ENCODE results near the gene UTP4.

The UTP4 gene

DNA sequence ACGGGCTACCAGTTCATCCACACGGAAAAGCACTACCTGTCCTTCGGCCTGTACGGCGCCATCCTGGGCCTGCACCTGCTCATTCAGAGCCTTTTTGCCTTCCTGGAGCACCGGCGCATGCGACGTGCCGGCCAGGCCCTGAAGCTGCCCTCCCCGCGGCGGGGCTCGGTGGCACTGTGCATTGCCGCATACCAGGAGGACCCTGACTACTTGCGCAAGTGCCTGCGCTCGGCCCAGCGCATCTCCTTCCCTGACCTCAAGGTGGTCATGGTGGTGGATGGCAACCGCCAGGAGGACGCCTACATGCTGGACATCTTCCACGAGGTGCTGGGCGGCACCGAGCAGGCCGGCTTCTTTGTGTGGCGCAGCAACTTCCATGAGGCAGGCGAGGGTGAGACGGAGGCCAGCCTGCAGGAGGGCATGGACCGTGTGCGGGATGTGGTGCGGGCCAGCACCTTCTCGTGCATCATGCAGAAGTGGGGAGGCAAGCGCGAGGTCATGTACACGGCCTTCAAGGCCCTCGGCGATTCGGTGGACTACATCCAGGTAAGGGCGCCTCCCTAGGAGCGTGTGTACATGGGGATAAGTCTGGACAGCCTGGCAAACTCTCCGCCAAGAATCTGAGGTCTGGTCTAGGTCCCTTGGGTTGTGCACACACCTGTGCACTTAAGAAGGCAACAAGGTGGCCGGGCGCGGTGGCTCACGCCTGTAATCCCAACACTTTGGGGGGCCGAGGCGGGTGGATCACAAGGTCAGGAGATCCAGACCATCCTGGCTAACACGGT, 22.8 kb upstream of the UTP4 start:
- in situ Hi-C loops (cut with HindIII; ENCODE audit: low sequenced_read_pairs) = loop anchor here (25.0 kb wide), 1 partner anchor 197 kb away; no protein-coding TSS in a partner anchor

DNA sequence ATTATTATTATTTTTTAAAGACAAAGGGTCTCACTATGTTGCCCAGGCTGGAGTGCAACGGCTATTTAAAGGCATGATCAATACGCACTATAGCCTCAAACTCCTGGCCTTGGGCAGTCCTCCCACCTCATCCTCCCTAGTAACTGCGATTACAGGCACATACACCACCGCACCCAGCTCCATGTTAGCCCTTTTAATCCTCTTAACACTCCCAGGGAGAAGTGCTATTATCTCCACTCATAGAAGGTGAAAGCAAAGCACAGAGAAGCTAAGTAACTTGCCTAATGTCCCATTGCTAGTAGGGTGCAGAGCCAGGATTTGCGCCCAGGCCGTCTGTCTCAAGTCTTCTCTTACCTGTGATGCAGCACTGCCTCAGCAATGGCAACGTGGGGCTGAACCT, 22.0 kb upstream of the UTP4 start:
- in situ Hi-C loops (cut with HindIII; ENCODE audit: low sequenced_read_pairs) = loop anchor here (25.0 kb wide), 1 partner anchor 198 kb away; no protein-coding TSS in a partner anchor

DNA sequence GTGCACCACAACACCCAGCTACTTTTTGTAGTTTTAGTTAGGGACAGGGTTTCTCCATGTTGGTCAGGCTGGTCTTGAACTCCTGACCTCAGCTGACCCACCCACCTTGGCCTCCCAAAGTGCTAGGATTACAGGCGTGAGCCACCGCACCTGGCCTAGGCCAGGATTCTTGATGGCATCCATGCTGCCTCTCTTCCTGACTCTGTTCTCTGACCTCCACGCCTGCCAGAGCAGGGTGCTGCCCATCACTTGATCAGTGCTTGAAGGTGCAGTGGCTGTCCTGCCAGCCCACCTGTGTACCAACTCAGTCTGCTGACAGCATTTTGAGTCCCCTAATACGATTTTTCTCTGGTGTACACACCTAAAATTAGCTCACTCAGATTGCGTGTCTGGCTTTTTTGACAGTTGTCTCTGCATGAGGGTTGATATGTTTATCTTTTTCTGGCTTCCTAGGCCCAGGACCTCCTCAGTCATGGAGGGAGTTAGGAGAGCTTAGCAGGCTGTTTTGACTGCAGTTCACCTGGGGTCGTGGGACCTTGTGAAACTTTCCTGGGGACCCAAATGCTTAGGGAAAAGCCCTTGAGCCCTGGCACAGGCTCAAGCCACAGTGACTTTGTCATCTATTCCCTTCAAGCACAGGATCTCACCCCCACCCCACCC, 21.1 kb upstream of the UTP4 start:
- in situ Hi-C loops (cut with HindIII; ENCODE audit: low sequenced_read_pairs) = loop anchor here (25.0 kb wide), 1 partner anchor 199 kb away; no protein-coding TSS in a partner anchor

DNA sequence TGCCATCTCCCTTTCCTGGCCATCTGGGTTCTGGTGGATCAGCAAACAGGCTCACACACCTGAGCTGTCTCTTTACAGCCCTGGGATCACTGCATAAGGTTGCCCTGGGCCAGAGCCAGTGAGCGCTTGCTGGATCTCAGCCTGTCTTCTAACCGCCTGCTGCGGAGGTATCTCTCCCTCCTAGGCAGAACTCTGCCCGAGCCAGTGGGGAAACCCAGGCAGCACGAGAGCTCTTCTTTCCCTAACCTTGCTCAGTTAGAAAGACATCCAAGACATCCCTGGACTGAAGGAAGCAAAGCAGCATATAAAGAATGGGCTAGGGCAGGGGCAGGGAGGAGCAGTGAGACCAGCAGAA, 20.6 kb upstream of the UTP4 start:
- in situ Hi-C loops (cut with HindIII; ENCODE audit: low sequenced_read_pairs) = loop anchor here (25.0 kb wide), 1 partner anchor 200 kb away; no protein-coding TSS in a partner anchor

DNA sequence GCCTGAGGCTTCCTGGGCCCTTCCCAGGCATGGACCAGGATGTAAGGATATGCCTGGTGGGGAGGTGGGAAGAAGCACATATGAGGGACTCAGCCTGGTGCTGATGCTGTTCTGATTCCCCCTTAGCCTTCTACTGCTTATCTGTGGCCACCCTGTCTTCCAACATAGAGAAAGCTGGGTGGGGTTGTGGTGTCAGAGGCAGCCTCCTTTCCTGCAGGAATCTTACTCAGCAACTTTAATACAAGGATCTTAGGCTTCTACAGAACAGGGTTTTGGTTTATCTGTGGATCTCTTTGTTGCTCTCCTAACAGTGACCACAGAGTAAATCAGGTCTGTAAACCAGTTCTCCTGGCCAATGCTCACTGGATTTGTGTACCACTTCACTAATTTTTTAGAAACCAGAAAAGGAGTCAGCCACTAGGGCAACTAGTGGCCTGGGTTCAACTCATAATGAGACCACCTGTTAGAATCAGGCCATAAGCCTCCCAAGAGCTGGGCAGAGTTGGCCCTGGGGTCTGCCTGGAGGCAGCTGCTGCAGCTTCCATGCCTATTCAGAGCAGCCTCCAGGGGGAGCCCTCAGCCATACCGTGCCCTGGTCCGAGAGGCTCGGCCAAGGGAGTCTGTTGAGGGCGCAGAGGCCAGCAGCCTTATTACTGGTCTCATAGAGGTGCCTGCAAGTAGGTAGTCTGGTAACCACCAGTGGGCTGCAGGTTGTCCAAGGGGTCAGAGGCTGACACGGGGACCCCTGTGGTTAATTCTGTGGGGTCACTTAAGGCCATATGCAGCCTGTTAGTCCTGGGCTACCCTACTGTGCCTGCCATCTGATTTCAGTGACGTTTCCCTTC, 19.9 kb upstream of the UTP4 start:
- in situ Hi-C loops (cut with HindIII; ENCODE audit: low sequenced_read_pairs) = loop anchor here (25.0 kb wide), 1 partner anchor 200 kb away; no protein-coding TSS in a partner anchor

DNA sequence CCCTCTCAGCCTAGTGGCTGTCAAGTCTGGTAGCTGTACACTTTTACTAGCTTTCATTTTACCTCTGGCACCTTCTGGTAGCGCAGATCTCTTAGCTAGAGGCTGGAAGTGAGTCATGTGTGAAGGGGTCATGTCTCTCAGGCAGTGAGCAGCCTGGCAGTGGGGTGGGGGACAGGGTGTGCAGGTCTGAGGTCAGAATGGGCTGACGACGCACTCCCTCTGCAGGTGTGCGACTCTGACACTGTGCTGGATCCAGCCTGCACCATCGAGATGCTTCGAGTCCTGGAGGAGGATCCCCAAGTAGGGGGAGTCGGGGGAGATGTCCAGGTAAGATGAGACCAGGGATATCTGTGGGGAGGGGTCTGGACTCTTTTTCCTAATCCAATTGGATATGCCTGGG, 19.2 kb upstream of the UTP4 start:
- in situ Hi-C loops (cut with HindIII; ENCODE audit: low sequenced_read_pairs) = loop anchor here (25.0 kb wide), 1 partner anchor 201 kb away; no protein-coding TSS in a partner anchor

DNA sequence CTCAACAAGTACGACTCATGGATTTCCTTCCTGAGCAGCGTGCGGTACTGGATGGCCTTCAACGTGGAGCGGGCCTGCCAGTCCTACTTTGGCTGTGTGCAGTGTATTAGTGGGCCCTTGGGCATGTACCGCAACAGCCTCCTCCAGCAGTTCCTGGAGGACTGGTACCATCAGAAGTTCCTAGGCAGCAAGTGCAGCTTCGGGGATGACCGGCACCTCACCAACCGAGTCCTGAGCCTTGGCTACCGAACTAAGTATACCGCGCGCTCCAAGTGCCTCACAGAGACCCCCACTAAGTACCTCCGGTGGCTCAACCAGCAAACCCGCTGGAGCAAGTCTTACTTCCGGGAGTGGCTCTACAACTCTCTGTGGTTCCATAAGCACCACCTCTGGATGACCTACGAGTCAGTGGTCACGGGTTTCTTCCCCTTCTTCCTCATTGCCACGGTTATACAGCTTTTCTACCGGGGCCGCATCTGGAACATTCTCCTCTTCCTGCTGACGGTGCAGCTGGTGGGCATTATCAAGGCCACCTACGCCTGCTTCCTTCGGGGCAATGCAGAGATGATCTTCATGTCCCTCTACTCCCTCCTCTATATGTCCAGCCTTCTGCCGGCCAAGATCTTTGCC, 18.0 kb upstream of the UTP4 start:
- in situ Hi-C loops (cut with HindIII; ENCODE audit: low sequenced_read_pairs) = loop anchor here (25.0 kb wide), 1 partner anchor 202 kb away; no protein-coding TSS in a partner anchor

DNA sequence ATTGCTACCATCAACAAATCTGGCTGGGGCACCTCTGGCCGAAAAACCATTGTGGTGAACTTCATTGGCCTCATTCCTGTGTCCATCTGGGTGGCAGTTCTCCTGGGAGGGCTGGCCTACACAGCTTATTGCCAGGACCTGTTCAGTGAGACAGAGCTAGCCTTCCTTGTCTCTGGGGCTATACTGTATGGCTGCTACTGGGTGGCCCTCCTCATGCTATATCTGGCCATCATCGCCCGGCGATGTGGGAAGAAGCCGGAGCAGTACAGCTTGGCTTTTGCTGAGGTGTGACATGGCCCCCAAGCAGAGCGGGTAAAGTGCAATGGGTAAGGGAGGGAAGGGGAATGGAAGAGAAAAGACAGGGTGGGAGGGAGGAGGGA, 17.5 kb upstream of the UTP4 start:
- in situ Hi-C loops (cut with HindIII; ENCODE audit: low sequenced_read_pairs) = loop anchor here (25.0 kb wide), 1 partner anchor 203 kb away; no protein-coding TSS in a partner anchor

DNA sequence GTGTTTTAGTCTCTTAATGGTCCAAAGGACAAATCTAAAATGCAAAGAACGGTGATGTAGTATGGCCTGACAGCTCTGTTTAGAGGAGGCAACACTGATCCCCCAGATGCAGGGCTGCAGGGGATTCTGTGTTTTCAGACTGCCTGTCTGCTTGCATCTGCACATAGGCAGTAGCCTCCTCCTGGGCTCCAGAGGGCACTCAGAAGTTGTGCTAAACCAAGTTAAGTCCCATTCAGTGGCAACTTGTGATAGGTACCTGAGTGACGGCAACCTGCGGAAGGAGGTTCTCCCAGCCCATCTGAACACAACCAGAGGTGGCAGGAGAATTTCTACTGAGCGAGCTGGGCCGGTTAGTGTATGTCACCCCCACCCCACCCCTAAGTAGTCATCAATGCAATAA, 17.1 kb upstream of the UTP4 start:
- in situ Hi-C loops (cut with HindIII; ENCODE audit: low sequenced_read_pairs) = loop anchor here (25.0 kb wide), 1 partner anchor 203 kb away; no protein-coding TSS in a partner anchor

DNA sequence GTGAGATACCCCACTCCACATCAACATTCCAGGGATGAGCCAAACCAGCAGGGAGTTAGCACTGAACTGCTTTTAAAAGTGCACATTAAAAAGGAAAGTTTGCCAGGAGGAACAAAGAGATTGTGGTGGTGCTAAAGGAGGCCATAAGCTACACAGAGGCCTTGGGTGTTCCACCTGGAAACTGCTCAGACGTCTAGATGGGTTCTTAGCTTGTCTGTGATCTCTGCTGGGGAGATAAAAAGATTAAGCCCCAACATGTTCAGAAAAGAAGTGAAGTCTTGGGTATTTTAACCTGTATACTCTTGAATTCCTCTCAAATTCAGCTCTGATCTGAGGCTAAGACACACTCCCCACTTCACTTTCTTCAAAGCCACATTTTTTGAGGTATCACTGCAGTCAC, 16.6 kb upstream of the UTP4 start:
- in situ Hi-C loops (cut with HindIII; ENCODE audit: low sequenced_read_pairs) = loop anchor here (25.0 kb wide), 1 partner anchor 204 kb away; no protein-coding TSS in a partner anchor

DNA sequence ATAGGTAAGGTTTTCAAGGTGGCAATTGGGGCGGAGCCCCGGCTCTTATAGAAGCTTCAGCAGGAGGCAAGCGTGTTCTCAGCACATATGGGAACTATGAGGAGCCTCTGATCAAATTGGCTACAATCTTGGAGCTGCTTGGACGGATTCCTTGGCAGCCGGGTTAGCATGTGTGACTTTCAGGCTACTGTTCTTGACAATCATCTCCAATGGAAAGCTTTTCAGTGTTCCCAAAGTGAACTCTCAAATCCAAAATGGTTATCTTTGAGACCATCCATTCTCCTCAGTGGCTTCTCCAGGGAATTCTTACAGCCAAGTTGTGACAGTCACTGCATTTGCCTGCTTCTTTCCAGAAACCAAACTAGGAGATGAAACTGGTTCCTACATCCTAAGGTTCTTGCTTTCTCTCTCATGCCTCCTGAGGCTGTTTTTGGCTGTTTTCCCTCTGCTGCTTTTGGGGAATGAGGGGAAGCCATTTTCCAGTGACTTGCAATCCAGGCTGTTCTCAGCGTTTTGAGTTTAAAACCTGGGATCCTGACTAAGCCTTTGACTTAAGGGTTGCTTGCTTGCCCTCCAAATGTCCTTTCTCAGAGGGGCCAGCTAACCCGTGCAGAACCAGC, 16.1 kb upstream of the UTP4 start:
- in situ Hi-C loops (cut with HindIII; ENCODE audit: low sequenced_read_pairs) = loop anchor here (25.0 kb wide), 1 partner anchor 204 kb away; no protein-coding TSS in a partner anchor

DNA sequence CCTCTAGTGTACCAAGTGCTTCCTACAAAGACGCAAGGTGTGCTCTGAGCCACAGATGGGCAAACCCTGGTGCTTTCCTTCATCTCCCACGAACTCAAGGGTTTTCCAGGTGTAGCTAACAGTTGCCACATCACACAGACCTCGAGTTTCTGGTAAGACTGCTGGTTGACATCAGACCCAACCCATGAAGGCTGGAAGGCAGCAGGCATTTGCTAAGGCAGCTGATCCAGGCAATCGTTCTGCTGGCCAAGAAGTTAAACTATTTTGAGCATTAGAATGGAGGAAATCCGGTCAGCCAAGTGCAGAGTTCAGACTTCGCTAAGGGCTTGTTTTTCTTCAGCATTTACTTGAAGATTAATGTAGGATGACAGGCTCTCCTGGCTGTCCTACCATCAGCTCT, 15.5 kb upstream of the UTP4 start:
- in situ Hi-C loops (cut with HindIII; ENCODE audit: low sequenced_read_pairs) = loop anchor here (25.0 kb wide), 1 partner anchor 205 kb away; no protein-coding TSS in a partner anchor

DNA sequence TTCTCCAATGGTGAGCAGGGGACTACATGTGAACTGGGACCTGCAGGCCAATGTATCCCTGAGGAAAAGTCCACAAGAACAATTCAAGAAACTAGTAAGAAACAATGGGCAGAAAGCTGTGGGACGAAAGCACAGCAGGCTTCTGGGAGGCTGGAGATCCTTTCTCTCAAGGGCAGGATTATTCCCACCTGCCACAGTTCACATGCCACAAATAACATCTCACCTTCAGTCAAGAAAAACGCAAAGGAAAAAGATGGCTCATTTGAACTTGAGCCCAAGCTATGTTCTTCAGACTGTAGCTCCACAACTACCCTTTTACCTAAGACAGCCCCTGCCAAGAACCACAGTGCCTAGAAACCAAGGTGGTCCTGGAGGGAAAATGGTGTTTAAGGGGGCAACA, 14.0 kb upstream of the UTP4 start:
- in situ Hi-C loops (cut with HindIII; ENCODE audit: low sequenced_read_pairs) = loop anchor here (25.0 kb wide), 1 partner anchor 206 kb away; no protein-coding TSS in a partner anchor

DNA sequence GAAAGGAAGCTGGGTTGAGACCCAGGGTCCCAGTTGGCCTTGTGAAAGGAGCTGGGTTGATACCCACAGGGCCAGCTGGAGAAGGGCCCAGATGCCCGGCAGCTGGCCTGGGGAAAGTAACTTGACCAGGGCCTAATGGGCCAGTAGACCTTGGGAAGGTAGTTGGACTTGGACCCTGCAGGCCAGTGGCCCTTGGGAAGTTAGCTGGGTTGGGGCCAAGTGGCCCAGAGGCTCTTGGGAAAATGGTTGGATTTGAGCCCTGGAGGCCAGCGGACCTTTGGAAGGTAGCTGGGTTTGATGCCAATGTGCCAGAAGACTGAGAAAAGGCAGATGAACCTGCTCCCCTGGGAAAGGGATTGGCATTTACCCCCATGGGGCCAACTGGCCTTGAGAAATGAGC, 13.5 kb upstream of the UTP4 start:
- in situ Hi-C loops (cut with HindIII; ENCODE audit: low sequenced_read_pairs) = loop anchor here (25.0 kb wide), 1 partner anchor 207 kb away; no protein-coding TSS in a partner anchor

DNA sequence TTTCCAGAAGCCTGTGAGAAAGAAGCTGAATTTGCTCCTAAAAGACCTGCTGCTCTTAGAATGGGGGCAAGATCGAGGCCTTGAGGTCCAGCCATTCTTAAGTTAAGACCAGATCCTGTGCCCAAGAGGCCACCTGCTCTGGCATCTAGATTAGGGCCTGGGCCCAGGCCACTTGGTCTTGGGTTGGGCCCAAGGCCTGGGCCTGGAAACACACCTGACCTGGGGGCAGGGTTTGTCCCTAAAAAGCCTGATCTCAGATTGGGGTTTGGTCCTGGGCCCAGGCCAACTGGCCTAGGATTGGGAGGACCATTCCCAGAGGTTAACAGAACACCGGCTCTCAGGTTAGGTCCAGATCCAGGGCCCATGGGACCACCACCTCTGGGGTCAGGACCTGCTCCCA, 12.9 kb upstream of the UTP4 start:
- in situ Hi-C loops (cut with HindIII; ENCODE audit: low sequenced_read_pairs) = loop anchor here (25.0 kb wide), 1 partner anchor 207 kb away; no protein-coding TSS in a partner anchor

DNA sequence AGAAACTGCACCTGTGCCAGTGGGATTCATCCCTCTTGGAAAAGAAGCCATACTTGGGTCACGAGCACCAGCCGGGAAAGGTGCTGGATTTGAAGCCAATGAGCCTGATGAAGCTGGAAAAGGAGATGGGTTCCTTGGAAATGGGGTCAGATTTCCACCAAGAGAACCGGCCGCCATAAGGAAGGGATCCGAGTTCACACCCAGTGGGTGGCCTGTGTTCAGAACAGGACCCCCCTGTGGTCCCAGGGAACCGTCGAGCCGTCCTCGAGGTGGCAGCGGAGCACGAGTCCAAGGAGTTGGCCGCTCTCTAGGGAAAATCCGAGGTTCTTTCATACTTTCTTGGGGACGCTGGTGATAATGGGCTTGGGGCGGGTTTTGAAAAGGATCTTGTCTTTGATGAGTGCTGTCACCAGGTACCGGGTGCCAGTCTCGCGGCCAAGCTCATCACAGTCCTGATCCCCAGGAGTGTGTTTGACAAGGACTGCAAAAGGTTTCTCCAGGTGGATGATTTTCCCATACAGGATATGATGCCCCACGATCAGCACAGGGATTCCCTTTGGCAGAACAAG, 12.3 kb upstream of the UTP4 start:
- in situ Hi-C loops (cut with HindIII; ENCODE audit: low sequenced_read_pairs) = loop anchor here (25.0 kb wide), 1 partner anchor 208 kb away; no protein-coding TSS in a partner anchor

DNA sequence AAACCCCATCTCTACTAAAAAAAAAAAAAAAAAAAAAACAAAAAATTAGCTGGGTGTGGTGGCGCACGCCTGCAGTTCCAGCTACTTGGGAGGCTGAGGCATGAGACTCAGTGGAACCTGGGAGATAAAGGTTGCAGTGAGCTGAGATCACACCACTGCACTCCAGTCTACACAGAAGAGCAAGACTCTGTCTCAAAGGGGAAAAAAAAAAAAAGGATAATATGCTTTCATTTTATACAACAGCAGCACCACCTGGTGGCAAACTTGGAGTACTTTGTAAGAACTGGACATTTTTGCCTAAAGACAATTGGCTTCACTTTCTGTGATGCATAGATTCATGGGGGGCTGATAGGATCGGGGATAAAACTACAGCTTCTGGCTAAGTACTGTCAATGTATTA, 8.5 kb upstream of the UTP4 start:
- in situ Hi-C loops (cut with HindIII; ENCODE audit: low sequenced_read_pairs) = loop anchor here (25.0 kb wide), 1 partner anchor 212 kb away; no protein-coding TSS in a partner anchor

DNA sequence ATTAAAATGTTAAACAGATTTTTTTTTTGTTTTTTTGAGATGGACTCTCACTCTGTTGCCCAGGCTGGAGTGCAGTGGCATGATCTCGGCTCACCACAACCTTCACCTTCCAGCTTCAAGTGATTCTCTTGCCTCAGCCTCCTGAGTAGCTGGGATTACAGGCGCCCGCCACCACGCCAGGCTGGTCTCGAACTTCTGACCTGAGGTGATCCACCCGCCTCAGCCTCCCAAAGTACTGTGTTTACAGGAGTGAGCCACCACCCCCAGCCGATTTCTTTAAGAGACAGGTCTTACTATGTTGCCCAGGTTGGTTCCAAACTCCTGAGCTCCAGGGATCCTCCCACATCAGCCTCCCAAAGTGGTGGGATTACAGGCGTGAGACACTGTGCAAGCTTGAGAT, 8.0 kb upstream of the UTP4 start:
- in situ Hi-C loops (cut with HindIII; ENCODE audit: low sequenced_read_pairs) = loop anchor here (25.0 kb wide), 1 partner anchor 212 kb away; no protein-coding TSS in a partner anchor

DNA sequence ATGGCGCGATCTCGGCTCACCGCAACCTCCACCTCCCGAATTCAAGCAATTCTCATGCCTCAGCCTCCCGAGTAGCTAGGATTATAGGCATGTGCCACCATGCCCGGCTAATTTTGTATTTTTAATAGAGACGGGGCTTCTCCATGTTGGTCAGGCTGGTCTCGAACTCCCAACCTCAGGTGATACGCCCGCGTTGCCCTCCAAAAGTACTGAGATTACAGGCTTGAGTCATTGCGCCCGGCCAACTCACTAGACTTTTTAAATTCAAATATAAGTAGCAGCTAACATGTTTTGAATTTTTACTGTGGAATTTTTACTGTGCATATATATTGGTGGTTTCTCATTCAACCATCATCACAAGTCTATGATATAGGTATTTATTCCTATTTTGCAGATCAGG, 7.5 kb upstream of the UTP4 start:
- in situ Hi-C loops (cut with HindIII; ENCODE audit: low sequenced_read_pairs) = loop anchor here (25.0 kb wide), 1 partner anchor 213 kb away; no protein-coding TSS in a partner anchor

Measured in DLD1 (cell line).